ENCODE results near the gene ARF6. TPM values are rescaled to one million over a fixed set of nuclear protein-coding genes. Genes with fewer than 3 reads are reported as not detected.

Gene ARF6
- total RNA-seq, 3 donors from 2014 or later = 84.3 to 125 (median 123) TPM

- ATAC-seq (peak; percentile 84), DNase-seq (peak; percentile 83 to 91 (median 86))
- Histone ChIP-seq H3K9me3 (no peaks in the 10 kb centered on the region), H3K36me3 (ENCODE audit: low read depth) (peaks cover 11% of the 10 kb centered on the region), H3K4me1 (ENCODE audit: low read depth) (peaks cover 12% of the 10 kb centered on the region), H3K4me3 (no peak overlapping the region)
- TF ChIP-seq CTCF (IDR thresholded peaks at IDR 0.05) = peak; percentile 71
- intact Hi-C loops (cut with DNase I, micrococcal nuclease) = no loop called here
Measured at GRCh38 chr14:49853572-49854375, 39.1 kb upstream of the ARF6 start.

GRCh38 chr14:49857427-49858003 lies 35.4 kb upstream of the ARF6 start:
- H3K4me1 ChIP-seq (ENCODE audit: low read depth) = no peaks in the 10 kb centered on the region
- H3K9me3 ChIP-seq = no peaks in the 10 kb centered on the region
- DNase-seq (no peak), ATAC-seq (no peak)
- no peaks in the 10 kb centered on the region for H3K36me3 ChIP-seq (ENCODE audit: low read depth)
- TF ChIP-seq CTCF (IDR thresholded peaks at IDR 0.05) = no peak
- intact Hi-C loops (cut with DNase I, micrococcal nuclease) = no loop called here
- no peak overlapping the region for H3K4me3 ChIP-seq

- H3K9me3 ChIP-seq = no peaks in the 10 kb centered on the region
- no peak for ATAC-seq
- no peak for TF ChIP-seq CTCF (IDR thresholded peaks at IDR 0.05)
- intact Hi-C loops (cut with DNase I, micrococcal nuclease) = no loop called here
- no peaks in the 10 kb centered on the region for H3K36me3 ChIP-seq (ENCODE audit: low read depth)
- no peaks in the 10 kb centered on the region for H3K4me1 ChIP-seq (ENCODE audit: low read depth)
- DNase-seq = no peak
- no peak overlapping the region for H3K4me3 ChIP-seq
Measured at GRCh38 chr14:49858383-49858782, 34.5 kb upstream of the ARF6 start.

GRCh38 chr14:49860988-49861698 lies 31.7 kb upstream of the ARF6 start:
- H3K36me3 ChIP-seq (ENCODE audit: low read depth) = no peaks in the 10 kb centered on the region
- no peak for ATAC-seq
- intact Hi-C loops (cut with DNase I, micrococcal nuclease) = loop anchor here (5.0 to 10.0 kb wide), 3 partner anchors 184 to 374 kb away; partner anchors contain the start of gene SOS2 (in 1 of the 2)
- H3K9me3 ChIP-seq = no peaks in the 10 kb centered on the region
- no peaks in the 10 kb centered on the region for H3K4me1 ChIP-seq (ENCODE audit: low read depth)
- no peak for DNase-seq
- TF ChIP-seq CTCF (IDR thresholded peaks at IDR 0.05) = no peak
- H3K4me3 ChIP-seq = no peak overlapping the region

- Histone ChIP-seq H3K9me3 (no peaks in the 10 kb centered on the region), H3K36me3 (ENCODE audit: low read depth) (no peaks in the 10 kb centered on the region), H3K4me1 (ENCODE audit: low read depth) (no peaks in the 10 kb centered on the region), H3K4me3 (peak overlapping the region; percentile 12)
- ATAC-seq = peak; percentile 29
- DNase-seq = peak; percentile 68 to 73 (median 73)
- intact Hi-C loops (cut with DNase I, micrococcal nuclease) = loop anchor here (5.0 to 10.0 kb wide), 3 partner anchors 183 to 373 kb away; partner anchors contain the start of gene SOS2 (in 1 of the 2)
- TF ChIP-seq CTCF (IDR thresholded peaks at IDR 0.05) = no peak
Measured at GRCh38 chr14:49861699-49862088, 31.2 kb upstream of the ARF6 start.
